NCI-H1417 (cell line): Measurements from ENCODE around the gene S100A10.

Experiments used
- DNase-seq, 3 experiments: peaks; one replicate each; lab custom pipeline; 2025; lab: John Stamatoyannopoulos, UW

Gene S100A10

DNA sequence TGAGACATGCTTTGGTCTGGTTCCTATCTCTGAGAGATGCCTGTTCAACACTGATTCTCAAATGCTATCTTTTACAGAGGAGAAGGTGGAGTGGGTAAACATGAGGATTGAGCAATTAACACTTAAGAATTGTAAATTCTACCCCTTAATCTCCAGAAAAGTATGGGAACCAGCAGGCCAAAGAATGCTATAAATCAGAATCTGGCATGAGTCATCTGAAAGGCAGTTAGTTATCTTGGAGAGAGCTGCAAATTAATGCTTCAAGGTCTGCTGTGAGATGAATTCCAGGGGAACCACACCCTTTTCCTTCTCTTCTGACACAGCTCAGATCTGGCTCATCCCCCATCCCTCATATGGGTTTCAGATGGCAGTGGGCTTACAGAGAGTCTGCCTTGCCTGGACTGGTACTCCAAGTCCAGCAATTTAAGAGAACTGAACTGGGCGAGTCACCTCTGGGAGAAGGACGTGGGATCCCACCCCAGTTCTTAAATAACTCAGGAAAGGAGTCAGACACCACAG is 5.2 kb downstream of the S100A10 start:
- no peak for DNase-seq

DNA sequence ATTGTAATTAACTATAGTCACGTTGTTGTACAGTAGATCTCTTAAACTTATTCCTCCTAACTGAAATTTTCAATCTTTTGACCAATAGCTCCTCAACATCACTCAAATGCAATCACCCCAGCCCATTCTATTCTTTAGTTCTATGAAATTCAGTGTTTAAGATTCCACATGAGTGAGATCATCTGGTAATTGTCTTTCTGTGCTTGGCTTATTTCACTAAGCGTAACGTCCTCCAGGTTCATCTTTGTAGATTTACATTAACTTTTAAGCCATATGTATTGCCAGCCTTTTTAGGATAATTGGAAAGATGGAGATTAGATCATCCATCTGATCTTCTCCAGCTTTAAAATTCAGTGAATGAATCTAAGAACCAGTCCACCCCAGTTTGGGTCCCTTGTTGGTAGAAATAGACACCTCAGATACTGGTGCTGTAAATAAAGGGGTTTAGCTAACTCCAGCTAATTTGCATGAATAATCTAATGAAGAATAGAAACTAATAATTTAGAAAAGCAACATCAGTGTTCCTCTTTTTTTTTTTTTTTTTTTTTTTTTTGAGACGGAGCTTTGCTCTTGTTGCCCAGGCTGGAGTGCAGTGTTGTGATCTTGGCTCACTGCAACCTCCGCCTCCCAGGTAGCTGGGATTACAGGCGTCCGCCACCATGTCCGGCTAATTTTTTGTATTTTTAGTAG is 7.0 kb downstream of the S100A10 start:
- DNase-seq, result no peak

DNA sequence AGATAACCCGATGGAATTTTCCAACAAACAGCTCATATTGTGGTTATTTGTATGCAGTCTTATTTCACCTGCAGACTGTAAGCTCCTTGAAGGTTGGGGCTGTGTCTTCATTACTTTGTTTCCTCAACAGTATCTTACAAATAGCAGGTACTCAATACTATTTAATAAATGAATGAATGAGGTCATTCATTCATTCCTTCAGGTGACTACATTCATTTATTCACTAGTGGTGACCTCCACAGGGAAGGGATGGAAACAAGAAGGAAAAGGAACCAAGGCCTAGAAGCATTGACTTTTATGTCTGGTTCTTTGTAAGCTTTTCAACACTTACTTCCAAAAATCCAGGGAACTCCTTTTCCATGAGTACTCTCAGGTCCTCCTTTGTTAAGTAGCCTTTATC is 7.9 kb downstream of the S100A10 start:
- DNase-seq, result no peak

DNA sequence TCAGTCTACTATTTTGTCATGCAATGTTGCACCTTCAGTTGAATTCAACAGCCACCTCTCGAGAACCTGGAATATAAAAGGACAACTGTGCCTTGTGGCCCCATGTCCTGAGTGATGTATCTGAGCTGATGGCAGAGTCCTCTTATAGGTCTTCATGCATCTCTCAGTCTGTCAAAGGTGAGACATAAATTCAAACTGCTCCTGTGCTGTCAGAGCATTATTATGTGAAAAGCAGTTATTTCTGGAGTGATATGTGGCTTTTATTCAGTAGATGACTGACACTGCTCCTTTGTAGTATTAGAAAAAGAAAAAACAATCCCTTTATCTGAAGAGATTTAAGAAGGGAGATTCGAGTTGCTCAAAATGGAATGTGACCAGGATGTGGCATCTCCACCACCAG is 8.4 kb downstream of the S100A10 start:
- DNase-seq, result no peak

DNA sequence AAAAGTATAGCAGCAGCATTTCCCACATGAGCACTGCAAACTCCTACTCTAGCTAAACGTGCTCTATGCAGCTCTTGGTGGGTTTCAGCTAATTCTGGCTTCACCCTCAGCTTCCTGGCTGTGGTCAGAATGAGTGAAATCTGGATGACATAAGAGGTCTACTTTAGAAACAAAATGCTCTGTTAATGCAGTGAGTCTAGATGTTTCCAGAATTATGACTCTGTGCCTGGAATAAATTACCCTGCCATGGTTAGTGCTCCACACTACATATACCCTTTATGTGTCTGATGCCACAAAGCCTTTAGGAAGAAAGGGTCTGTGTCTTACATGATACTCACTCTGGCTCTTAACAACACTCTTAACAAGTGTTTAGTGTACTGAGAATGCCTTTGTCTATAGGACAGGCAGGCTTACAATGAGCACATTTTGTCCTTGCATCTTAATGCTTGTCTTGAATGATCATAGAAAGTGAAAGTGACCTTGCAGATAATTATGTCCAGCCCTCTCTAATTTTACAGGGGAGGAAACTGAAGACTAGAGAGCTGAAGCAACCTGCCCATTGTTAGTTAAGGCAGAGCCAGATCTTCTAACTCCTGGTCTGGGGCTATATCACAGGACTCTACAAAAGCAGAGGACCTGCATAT is 9.2 kb downstream of the S100A10 start:
- DNase-seq, result peak in 1 of 3 experiments; percentile 31

DNA sequence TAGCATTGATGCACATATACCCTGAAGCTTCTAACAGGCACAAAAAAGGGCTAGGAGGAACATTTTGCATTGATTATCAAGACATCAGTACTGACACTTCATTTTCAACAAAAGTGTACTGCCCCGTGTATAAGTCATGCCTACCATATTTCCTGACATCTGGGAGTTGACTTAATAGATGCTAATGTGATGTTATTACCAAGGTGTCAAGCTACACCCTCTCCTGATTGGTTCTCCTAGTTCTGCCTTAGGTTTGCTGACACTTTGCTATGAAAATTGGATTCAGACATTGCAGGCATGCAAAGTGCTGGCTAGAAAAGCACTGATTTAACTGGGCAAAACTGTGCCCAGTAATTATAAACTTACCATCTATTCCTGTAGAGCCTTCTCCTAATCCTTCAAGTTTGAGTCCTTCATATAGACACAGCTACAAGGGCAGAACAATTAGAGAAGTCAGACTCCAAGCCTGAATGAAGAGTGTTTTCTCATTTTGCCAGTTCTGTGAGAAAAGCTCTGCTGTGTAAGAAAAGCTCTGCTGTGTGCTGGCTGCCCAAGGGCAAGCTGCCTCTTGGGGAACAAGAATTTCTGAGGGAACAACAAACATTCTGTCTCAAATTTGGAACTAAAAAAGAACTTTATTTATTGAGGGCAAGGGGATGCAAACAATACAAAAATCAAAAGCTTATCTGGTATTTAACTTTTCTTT is 11.2 kb downstream of the S100A10 start:
- DNase-seq, result no peak

DNA sequence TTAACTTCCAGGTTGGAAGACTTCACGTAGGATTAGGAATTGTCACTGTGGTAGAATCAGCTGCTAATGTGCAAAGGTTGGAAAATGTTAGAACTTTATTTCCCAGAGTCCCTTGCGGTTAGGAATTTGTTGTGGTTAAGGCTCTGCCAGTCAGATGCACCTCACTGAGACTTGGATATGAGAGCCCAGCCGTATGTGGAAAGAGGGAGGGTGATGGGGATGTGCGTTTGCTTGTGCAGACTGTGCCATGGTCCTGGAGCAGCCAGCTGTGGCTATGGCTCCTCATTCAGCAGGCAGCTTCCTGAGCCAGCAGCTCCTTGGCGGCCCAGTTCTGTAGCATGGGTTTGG is 12.5 kb downstream of the S100A10 start:
- no peak for DNase-seq

DNA sequence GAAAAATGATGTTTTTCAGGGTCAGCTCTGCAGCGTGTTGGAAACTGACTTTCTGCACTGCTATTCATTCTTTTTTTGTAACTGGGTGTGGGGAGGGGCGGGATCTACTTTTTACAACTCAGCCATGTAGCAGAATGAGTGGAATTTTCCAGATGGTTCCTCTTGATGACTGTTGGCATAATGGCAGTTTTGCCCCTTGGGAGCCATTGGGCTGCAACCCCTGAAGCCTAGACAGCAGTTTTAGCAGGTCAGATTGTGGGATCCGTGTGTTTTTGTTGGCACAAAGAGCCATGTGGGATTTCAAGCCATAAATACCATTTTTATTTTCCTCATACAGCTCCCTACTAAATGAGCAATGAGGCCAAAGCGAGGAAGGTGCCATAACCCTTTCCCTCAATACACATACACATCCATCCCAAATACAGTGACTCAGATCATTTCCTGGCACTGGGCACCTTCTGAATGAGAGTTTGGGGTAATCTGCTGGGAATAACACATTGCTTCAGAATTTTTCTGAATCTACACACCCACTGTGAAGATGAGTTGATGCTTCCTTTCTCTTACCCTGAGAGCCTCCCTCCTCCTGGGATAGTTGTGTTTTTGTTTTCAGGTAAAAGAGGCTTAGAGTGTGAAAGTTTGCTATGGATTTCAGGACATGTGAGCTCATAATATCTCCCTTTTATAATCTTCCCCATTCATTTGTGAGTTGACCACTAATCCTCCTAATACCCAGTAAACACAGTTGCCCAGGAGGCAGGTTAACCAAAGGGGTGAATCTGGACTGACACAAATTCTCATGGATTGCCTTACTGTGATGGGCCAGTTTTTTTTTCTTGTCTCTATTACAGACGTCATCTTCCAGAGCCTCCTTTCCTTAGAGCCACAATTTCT is 13.1 kb downstream of the S100A10 start:
- no peak for DNase-seq

DNA sequence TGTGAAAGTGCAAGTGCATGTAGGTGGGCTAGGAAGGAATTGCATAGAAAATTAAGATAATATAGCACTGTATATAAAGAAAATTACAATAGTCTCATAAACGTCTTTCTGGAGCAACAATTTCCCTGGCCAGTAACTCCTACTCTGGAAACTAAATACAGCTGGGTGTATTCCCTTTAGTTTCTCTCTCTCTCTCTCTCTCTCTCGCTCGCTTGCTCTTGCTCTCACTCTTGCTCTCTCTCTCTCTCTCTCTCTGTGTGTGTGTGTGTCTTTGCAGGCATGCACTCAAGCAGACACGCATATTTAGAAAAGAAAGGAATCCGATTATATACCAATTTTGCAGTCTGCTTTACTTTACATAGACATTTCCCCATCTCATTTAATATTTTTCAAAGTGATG is 14.7 kb downstream of the S100A10 start:
- no peak for DNase-seq

DNA sequence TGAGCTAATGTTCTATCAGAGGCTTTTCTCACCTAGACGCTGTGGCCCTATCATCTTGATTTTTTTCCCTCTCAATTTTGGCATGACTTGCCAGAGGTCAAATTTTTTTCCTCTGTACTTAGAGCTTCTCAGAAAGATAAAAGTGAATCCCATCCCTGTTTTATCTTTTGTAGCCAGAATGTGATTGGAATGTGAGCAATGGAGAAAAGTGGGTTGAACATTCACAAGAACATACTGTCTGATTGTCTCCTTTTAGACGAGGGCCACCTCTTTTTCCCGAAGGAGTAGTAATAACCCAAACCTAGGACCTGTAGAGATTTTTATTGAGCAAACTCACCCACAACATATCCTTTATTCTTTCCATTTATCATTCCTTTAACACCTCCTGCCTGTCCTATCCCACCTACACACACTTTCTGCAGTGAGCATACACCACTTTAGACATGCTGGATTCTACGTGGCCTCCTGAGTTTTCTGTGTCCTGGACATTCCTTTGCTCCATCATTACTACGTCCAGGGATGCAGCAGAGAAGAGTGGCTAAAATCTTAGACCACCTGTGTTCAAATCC is 15.9 kb downstream of the S100A10 start:
- no peak for DNase-seq

DNA sequence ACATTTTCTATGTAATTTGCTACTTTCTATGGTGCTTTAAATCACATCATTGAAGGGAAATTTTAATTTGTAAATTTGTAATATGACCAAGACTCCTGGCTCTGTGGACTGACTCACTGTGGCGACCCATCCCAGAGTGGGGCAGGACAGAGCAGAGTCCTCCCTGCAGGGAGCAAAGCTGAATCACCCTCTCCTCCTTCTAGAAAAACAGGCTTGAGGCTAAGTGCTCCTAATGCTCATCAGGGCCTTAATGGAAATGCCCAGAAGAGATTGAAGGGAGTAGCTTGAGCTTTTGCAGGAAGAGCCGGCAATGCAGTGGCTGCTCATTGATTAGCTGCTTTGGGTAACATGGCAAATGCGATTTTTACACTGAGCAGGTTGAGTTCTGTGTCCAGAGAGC is 16.8 kb downstream of the S100A10 start:
- DNase-seq, result no peak

DNA sequence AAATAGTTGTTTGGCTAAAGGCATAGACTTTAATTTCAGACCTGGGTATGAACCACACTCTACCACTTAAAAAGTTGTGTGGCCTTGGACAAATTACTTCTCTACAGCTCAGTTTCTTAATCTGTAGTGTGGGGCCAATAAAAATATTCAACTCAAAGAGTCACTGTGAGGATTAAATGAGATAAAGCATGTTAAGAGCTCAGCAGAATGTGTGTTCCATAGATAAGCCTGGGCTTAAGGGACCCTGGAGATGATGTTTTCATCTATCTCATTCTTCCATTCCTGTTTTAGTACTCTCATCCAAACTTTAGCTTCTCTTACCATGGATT is 17.7 kb downstream of the S100A10 start:
- no peak for DNase-seq

DNA sequence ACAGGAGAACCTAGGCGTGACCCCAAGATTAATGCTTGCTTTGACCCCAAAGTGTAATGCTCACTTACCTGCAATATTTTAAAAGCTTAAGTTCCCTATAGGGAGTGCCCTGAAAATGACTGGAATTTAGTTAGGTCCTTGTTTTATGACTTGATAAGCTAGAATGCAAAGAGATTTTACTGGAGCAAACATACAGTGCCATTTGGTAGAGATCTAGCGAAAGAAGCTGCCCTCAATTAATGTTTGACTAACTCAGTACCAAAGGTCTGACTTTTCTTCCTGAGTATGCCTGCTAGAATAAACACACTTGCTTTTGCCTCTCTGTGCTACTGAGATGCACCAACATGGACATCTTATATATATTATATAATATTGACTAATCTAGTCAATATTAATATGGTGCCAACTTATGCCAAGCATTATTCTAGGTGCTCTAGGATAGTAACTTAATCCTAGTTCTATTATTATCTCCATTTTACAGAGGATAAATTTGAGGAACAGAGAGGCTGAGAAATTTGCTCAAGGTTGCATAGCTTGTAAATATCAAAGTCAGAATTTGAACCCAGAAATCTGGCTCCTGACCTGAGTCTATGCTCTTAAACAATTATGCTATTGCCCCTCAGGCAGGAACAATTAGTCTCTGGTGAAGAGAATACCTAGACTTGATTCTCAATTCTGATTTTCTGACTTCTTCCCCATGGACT is 18.2 kb downstream of the S100A10 start:
- no peak for DNase-seq

DNA sequence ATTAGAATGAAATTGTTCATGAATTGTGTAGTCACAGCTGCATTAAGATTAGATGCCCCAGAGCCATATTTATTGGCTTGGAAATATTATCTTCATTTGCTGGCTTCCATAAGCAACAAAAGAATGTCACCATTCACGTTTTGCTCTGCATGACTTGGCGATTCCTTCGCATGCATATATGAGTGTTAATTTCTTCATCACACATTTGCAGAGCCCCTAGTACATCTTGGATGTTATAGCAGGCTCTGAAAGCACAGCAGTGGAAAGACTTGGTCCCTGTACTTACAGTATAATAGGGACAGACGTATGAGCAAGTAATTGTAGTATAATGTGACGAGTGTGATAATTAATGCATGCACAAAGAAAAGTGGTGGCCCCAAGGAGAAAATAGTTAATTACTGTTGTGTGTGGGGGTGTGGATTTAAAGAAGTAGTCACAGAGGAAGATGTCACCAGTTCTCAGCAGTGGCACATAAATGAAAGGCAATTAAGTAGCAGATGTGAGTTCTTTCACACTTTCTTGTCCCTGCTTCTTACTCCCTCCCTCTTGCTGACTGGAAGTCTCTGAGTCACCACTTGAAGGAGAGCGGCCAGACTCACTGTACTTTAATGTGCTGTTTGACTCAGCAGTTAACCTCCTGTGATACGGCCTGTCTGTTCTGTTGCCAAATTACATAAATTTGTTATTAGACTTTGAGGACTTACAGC is 21.0 kb downstream of the S100A10 start:
- DNase-seq, result peak in 1 of 3 experiments; percentile 53

DNA sequence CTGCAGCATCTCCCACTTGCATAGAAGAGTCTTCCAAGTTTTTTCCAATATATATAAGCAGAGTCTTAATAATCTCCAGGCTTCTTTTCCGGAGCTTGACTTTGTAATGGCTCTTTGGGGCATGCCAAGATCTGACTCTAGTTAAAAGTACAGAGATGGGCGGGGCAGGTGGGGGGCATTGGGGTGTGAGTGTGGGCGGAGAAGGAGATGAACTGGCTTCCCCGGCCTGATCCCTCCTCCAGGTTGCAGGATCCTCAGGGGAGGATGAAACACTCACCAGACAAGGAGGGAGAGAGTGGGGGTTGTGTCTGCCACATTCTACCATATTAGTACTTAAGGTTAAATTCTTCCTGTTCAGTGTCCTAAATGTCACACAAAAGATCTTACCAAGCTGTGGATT is 23.0 kb downstream of the S100A10 start:
- no peak for DNase-seq

DNA sequence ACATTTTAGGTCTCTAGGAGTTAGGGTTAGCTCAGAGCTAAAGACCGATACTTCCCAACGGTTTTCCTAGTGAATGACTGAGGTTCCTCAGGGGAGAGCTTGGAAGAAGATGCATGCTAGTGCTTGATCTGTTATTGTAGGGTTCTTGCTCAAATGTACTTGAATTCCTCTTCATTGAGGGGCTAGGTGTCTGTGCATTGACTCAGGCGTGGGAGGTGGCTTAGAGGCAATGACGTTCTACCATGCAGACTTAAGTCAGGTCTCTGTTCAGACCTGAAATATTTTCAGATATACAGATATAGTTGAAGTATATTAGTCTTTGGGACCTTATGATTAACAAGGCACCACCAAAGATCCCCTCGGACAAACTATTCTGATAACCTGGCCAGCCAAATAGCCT is 23.5 kb downstream of the S100A10 start:
- DNase-seq, result no peak

DNA sequence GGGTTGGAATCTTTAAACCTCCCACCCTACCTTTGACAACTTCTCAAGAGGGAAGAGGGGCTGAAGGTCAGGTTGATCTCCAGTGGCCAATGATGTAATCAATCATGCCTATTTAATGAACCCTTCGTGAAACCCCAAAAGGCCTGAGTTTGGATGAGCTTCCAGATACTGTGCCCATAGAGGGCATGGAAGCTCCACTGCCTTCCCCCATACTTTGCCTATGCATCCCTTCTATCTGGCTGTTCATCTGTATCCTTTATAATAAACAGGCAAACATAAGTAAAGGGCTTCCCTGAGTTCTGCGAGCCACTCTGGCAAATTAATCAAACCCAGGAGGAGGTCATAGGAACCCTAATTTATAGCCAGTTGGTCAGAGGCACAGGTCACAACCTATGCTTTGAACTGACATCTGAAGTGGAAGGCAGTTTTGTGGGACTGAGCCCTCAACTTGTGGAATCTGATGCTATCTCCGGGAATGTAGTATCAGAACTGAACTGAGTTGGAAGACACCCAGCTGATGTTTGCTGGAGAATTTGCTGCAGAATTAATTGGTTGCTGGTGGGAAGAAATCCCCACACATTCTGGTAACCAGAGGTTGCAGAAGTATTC is 24.8 kb downstream of the S100A10 start:
- DNase-seq, result no peak

DNA sequence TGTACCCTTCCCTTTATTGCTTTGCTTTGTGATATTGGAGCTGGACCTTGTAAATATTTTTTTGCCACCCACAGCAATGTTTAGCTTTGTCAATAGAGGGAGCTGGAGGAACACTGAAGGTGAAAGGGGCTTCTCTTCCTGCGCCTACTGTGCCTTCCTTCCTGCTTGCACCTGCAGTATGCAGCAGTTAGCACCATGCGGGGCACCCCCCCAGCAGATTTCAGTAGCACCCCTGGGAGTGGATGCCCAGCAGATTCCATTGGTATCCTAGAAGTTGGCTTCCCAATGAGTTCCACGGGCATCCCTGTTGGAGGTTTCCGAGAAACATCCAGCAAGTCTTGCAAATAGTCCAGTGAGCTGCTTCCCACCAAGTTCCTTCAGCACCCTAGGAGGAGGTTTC is 25.6 kb downstream of the S100A10 start:
- DNase-seq, result peak; percentile 17 to 49 (median 24)

DNA sequence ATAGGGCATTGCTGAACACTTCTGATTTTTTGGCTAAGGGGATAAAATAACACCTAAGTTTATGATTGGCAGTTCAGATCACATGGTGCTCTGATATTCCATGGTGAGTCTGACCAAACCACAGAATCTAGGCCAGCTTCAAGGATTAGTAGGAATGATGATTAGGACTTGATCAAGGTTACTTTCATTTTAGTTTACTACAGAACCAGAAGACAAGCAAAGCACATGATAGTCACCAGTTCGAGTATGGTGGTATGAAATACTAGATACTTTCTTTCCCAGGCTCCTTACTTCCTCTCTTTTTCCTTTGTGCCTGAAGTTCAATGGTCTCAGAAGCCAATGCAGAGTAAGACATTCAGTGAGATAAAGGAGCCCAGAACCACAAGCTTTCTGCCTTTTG is 26.6 kb downstream of the S100A10 start:
- DNase-seq, result no peak

DNA sequence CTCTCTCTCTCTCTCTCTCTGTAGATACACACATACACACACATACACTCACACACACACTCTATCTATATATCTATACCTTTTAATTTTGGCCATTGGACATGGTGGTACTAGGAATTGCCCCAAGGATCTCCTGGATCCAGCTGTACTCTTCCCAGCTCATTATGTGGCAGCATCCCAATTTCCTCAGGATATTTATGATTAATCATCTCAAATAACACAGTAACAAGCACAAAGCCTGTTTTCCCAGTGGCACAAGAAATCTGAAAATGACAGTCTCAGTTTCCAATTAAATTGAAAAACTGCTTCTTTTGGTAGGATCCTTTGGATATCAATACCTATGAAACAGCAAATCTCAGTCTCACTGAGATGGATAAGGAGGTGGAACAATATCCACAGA is 27.6 kb downstream of the S100A10 start:
- DNase-seq, result no peak
